Mammary epithelial cell (primary cell): Measurements from ENCODE around the gene IMMP2L.

Experiments used
- EZH2 ChIP-seq: IDR thresholded peaks from 2 replicates; pipeline ENCODE4 v1.6.1; 2012; ENCODE audit warnings: low read length, inconsistent platforms, borderline replicate concordance
- TF ChIP-seq, protein P1 (sequence below), 2 donors: IDR thresholded peaks in 1 of 2; conservative IDR thresholded peaks in 1 of 2; 2 replicates each; pipeline ENCODE4 v1.5.1; 2011 to 2012; ENCODE audit warnings: inconsistent platforms in 2 of 2, low read length in 2 of 2, mild to moderate bottlenecking in 2 of 2, control low read depth in 1 of 2, low read depth in 1 of 2; ENCODE audit not compliant: insufficient read depth in 1 of 2; ENCODE audit errors: extremely low read depth in 1 of 2

DNA sequence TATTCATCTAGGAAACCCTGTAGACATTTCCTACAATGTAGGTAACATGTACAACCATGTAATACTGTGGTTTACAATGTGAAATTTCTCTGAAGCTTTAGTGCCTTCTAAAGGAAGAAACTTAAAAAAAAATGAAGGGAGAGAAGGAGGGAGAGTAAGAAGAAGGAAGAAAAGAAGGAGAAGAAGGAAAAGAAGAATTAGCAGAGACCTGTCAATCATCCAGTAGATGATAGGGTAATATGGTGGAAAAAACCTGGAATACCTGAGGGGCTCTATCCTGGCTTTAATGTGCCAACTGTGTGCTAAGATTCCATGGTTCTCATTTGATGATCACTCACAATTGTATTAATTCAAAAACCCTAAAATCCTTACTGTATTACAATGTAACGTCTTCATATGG, 474.0 kb downstream of the IMMP2L start:
- TF ChIP-seq, protein P1, sequence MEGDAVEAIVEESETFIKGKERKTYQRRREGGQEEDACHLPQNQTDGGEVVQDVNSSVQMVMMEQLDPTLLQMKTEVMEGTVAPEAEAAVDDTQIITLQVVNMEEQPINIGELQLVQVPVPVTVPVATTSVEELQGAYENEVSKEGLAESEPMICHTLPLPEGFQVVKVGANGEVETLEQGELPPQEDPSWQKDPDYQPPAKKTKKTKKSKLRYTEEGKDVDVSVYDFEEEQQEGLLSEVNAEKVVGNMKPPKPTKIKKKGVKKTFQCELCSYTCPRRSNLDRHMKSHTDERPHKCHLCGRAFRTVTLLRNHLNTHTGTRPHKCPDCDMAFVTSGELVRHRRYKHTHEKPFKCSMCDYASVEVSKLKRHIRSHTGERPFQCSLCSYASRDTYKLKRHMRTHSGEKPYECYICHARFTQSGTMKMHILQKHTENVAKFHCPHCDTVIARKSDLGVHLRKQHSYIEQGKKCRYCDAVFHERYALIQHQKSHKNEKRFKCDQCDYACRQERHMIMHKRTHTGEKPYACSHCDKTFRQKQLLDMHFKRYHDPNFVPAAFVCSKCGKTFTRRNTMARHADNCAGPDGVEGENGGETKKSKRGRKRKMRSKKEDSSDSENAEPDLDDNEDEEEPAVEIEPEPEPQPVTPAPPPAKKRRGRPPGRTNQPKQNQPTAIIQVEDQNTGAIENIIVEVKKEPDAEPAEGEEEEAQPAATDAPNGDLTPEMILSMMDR (conservative IDR thresholded peaks at IDR 0.05 in 1 of 2, IDR thresholded peaks at IDR 0.05 in 1 of 2; ENCODE audit: extremely low read depth in 1 of 2, insufficient read depth in 1 of 2, low read depth in 1 of 2, low read length in 2 of 2), result no peak
- TF ChIP-seq EZH2, result no peak
